Measurements from ENCODE around the gene ARFIP2.

- TF ChIP-seq CTCF (IDR thresholded peaks at IDR 0.05) (no peak), EP300 (IDR thresholded peaks at IDR 0.05) (no peak)
These were observed 32.6 kb downstream of the ARFIP2 start for GRCh38 chr11:6448574-6448973.

All from sigmoid colon (tissue), 4 donors.